Skeletal muscle satellite cell (primary cell): ENCODE measurements around the gene OSER1.
A peak's percentile ranks its signal among the peaks of the same experiment; 100 is the strongest.

ENCODE experiments used
- H3K27me3 ChIP-seq: 2 replicates; pipeline ENCODE4 v1.7.0; 2013; ENCODE audit warnings: low read length; ENCODE audit not compliant: control insufficient read depth, insufficient read depth
- H3K36me3 ChIP-seq: 2 replicates; pipeline ENCODE4 v1.7.0; 2013; ENCODE audit warnings: mild to moderate bottlenecking, control low read depth, low read length; ENCODE audit not compliant: insufficient read depth
- H3K4me1 ChIP-seq: 2 replicates; pipeline ENCODE4 v1.7.0; 2013; ENCODE audit warnings: low read length; ENCODE audit not compliant: control insufficient read depth, insufficient read depth
- H3K4me2 ChIP-seq: 2 replicates; pipeline ENCODE4 v1.7.0; 2013; ENCODE audit warnings: mild to moderate bottlenecking, low read length
- H3K4me3 ChIP-seq: 2 replicates; pipeline ENCODE4 v1.7.0; 2013; ENCODE audit warnings: low read length
- H3K9ac ChIP-seq: 2 replicates; pipeline ENCODE4 v1.7.0; 2013; ENCODE audit warnings: mild to moderate bottlenecking, low read depth, low read length, moderate library complexity
- H3K9me3 ChIP-seq: replicated peaks from 2 replicates; pipeline ENCODE4 v1.7.0; 2013; ENCODE audit warnings: mild to moderate bottlenecking, control low read depth, low read length

Gene OSER1

DNA sequence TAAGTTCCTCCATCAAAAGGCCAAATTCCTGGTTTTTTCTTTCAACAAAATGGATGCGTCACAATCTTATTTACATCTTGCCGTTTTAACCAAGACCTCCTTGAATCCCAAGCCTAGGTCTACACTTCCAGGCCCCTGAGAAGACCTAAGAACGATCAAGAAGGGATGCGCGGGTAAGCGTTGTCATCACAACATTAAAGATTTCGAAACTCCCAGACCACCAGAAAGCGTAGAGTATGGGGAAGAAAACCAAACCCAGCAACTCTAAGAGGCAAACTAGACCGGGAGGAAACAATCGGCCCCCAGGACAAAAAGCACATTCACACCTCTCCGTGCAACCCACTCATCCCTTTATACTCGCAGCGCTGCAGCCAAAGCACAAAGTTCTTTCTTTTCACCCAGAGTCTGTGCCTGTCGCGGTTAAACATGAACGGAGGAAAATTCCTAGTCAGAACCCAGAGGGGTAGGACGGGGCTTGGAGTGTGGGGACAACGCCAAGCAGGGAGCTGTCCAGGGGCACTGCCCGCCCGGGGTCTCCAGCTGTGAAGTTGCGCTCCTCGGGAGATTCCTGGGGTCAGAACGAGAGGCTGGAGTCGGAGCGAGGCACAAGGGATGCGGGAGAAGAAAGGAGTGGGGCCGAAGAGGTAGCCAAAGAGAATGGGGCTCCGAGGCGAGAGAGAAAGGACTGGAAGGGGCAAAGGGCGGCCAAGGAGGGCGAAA, 725 bp downstream of the OSER1 start:
- Histone ChIP-seq H3K9ac (peak overlapping the region; percentile 95), H3K4me3 (peak overlapping the region; percentile 88), H3K4me1 (peaks cover 34% of the 10 kb centered on the region), H3K4me2 (peak overlapping the region; percentile 90), H3K27me3 (no peaks in the 10 kb centered on the region), H3K36me3 (peaks cover 13% of the 10 kb centered on the region), H3K9me3 (no peaks in the 10 kb centered on the region)

DNA sequence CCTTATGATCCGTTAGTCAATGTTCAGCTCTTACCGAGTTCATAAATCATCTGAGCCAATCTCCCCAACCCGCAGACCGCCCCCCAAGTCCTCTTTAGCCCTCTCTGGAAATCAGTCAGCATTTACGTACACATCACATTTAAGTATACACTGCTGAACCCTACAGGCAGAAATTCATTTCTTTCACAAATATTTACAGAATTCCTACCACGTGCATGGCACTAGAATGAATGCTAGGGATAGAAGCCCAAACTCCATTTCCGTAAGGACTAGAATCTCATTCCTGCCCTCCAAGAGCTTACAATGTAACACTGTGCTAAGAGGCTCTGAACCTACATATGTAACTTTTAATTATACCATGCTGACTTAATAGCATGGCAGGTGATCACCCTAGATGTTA, 1.8 kb downstream of the OSER1 start:
- H3K27me3 ChIP-seq: no peaks in the 10 kb centered on the region
- H3K9ac ChIP-seq: peak overlapping the region; percentile 95
- H3K4me2 ChIP-seq: peak overlapping the region; percentile 90
- H3K4me1 ChIP-seq: peaks cover 42% of the 10 kb centered on the region
- peak overlapping the region; percentile 88 for H3K4me3 ChIP-seq
- no peaks in the 10 kb centered on the region for H3K9me3 ChIP-seq
- peaks cover 15% of the 10 kb centered on the region for H3K36me3 ChIP-seq

DNA sequence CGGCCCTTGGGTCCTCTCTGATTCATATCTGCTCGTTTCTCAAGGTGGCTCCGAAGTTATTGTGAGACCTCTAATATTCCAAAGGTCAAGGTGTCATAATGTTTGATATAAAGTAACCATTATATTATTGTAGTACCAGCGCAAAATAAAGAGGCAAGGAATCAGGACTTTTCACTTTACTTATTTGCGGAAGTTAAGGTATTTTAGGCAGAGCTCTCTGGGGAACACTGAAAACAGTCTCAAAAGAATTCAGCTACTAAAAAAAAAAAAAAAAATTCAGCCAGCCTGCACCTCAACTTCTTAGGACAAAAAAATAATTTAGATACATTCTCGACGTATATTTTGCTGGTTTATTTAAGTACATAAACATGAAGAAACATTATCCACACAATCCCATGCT, 2.4 kb downstream of the OSER1 start:
- Histone ChIP-seq H3K36me3 (peaks cover 15% of the 10 kb centered on the region), H3K4me1 (peaks cover 48% of the 10 kb centered on the region), H3K9me3 (no peaks in the 10 kb centered on the region), H3K4me2 (peak overlapping the region; percentile 90), H3K9ac (peak overlapping the region; percentile 95), H3K27me3 (no peaks in the 10 kb centered on the region), H3K4me3 (peak overlapping the region; percentile 88)

DNA sequence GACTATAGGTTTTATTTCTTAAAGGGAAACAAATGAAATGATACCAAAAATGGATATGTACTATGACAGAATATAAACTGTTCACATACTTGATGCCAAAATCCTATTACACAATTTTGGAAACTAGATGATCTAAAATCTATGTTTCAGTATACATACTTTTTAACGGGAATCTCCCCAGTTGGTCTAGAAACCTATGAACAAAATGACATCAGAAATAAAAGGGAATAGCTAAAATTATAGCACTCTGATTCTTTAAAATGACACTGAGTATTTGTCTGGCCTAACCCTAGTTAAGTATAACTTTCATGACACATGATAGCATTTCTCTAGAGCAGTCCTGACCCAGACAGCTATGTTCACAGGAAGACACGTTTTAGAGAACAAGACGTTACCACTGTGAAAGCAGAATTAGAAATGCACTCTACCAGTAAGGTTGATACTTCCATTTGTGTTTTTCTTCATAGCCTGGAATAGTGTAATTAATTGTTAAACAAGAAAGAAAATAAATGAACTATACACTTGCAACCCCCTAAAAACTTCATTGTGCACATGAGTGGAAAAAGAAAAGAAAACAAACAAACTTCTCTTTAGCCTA, 3.3 kb downstream of the OSER1 start:
- Histone ChIP-seq H3K27me3 (no peaks in the 10 kb centered on the region), H3K4me1 (peaks cover 53% of the 10 kb centered on the region), H3K36me3 (peaks cover 22% of the 10 kb centered on the region), H3K4me2 (peak overlapping the region; percentile 43), H3K4me3 (no peak overlapping the region), H3K9ac (peak overlapping the region; percentile 5), H3K9me3 (no peaks in the 10 kb centered on the region)

DNA sequence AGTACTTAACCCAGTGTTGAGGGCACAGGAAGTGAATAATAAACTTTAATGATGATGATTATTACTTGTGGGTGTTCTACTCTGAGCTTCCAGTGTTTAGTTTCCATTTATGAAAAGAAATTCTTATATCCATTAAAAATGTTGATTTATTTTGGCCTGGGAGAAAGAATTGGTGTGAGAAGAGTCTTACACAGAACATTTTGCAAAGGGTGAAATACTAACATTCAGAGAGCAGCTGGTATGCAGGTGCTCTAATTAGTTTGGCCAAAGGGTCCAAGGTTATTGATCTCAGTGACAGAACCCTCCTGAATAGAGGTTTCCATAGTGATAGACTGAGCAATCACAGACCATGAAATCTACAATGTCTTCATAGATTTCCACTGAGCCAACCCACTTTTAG, 4.4 kb downstream of the OSER1 start:
- Histone ChIP-seq H3K27me3 (no peaks in the 10 kb centered on the region), H3K4me2 (no peak overlapping the region), H3K36me3 (peaks cover 33% of the 10 kb centered on the region), H3K4me3 (no peak overlapping the region), H3K4me1 (peaks cover 45% of the 10 kb centered on the region), H3K9ac (no peak overlapping the region), H3K9me3 (no peaks in the 10 kb centered on the region)

DNA sequence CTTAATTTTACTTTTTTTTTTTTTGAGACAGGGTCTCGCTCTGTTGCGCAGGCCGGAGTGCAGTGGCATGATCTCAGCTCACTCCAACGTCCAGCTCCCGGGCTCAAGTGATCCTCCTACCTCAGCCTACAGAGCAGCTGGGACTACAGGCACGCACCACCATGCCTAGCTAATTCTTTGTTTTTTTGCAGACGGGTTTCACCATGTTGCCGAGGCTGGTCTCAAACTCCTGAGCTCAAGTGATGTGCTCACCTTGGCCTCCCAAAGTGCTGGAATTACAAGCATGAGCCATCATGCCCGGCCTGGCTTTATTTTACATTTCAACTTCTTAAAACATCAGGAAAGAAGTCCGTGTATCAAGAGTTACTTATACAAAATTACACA, 5.7 kb downstream of the OSER1 start:
- Histone ChIP-seq H3K4me3 (no peak overlapping the region), H3K9me3 (no peaks in the 10 kb centered on the region), H3K27me3 (no peaks in the 10 kb centered on the region), H3K9ac (peak overlapping the region; percentile 44), H3K4me1 (peaks cover 53% of the 10 kb centered on the region), H3K36me3 (peaks cover 45% of the 10 kb centered on the region), H3K4me2 (peak overlapping the region; percentile 71)

DNA sequence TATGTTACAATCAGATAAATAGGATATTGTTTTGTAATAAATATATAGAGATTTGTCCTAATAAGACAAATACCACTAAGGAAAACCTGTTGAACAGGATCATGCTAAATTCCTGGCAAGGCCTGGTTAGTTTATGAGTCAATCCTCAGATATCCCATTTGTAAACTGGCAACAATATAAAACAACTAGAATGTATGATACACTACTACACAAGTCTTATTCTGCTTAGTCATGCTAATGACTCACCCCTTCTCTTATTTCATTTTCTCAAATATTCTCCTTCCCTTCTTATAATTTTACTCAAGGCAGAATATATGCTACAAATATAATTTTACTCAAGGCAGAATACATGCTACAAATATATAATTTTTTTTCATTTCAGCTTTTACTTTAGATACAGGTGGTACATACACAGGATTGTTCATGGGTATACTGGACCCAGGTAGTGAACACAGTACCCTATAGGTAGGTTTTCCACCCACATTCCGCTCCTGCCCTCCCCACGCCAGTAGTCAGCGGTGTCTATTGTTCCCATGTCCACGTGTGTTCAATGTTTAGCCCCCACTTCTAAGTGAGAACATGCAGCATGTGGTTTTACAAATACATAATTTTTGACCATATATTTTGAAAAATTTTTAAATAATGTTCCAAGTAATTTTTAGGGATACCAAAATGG, 6.3 kb downstream of the OSER1 start:
- Histone ChIP-seq H3K4me3 (peak overlapping the region; percentile 42), H3K4me2 (peak overlapping the region; percentile 71), H3K4me1 (peaks cover 53% of the 10 kb centered on the region), H3K9ac (peak overlapping the region; percentile 44), H3K27me3 (no peaks in the 10 kb centered on the region), H3K36me3 (peaks cover 50% of the 10 kb centered on the region), H3K9me3 (no peaks in the 10 kb centered on the region)

DNA sequence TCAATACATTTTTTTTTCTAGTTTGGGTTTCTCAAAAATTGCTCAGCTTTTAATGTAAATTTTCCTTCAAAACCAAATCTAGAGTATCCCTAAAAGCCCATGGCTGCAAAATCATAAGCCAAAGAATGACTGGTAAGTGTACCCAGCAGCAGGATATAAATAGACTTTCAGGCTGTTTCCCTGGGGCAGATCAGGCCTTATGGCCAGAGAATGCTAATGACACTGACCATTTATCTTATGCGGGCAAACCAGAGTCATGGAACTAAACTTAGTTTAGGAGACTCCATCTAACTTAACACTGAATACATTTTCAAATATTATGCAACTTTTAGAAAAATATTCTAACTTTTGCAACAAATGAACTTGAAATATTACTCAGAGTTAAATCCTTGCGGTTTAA, 7.4 kb downstream of the OSER1 start:
- Histone ChIP-seq H3K36me3 (peaks cover 57% of the 10 kb centered on the region), H3K4me2 (no peak overlapping the region), H3K9me3 (no peaks in the 10 kb centered on the region), H3K4me3 (no peak overlapping the region), H3K4me1 (peaks cover 45% of the 10 kb centered on the region), H3K9ac (no peak overlapping the region), H3K27me3 (no peaks in the 10 kb centered on the region)

DNA sequence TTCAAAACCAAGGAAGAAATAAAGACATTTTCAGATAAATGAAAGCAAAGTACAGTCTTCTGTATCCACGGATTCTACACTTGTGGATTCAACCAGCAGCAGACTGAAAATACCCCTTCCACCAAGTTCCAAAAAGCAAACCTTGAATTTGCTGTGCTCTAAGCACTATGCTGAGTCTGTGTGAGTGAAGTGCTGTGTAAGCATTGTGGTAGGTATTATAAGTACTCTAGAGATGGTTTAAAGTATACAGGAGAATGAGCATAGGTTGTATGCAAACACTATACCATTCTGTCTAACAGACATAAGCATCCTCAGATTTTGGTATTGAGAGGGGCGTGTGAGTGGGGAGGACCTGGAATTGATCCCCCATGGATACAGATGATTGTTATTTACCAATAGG, 9.6 kb downstream of the OSER1 start:
- no peaks in the 10 kb centered on the region for H3K9me3 ChIP-seq
- H3K36me3 ChIP-seq: peaks cover 73% of the 10 kb centered on the region

DNA sequence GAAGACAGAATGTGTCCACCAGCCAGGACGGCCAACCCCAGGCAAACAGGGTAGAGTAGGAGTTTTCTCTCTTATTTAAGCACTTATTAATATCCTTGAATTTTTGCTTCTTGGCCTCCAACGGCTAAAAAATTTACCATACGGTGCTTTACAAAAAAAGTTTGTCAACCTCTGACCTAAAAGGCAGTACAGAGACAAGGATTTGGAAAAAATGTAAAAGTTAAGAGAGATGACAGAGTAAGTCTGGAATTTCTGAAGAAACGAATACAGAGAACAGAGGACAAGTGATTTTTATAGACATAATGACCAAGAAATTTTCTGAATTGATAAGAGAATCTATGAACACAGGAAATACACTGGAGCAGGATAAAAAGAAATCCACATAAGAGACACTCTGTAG, 10.2 kb downstream of the OSER1 start:
- H3K27me3 ChIP-seq: no peaks in the 10 kb centered on the region
- H3K4me1 ChIP-seq: peaks cover 30% of the 10 kb centered on the region
- H3K9ac ChIP-seq: no peak overlapping the region
- H3K4me3 ChIP-seq: no peak overlapping the region
- H3K36me3 ChIP-seq: peaks cover 70% of the 10 kb centered on the region
- no peaks in the 10 kb centered on the region for H3K9me3 ChIP-seq
- H3K4me2 ChIP-seq: no peak overlapping the region

More for the DNA sequence above, 9.6 kb downstream of the OSER1 start:
- H3K4me3 ChIP-seq: no peak overlapping the region
- H3K27me3 ChIP-seq: no peaks in the 10 kb centered on the region
- no peak overlapping the region for H3K4me2 ChIP-seq
- H3K4me1 ChIP-seq: peaks cover 30% of the 10 kb centered on the region
- no peak overlapping the region for H3K9ac ChIP-seq

DNA sequence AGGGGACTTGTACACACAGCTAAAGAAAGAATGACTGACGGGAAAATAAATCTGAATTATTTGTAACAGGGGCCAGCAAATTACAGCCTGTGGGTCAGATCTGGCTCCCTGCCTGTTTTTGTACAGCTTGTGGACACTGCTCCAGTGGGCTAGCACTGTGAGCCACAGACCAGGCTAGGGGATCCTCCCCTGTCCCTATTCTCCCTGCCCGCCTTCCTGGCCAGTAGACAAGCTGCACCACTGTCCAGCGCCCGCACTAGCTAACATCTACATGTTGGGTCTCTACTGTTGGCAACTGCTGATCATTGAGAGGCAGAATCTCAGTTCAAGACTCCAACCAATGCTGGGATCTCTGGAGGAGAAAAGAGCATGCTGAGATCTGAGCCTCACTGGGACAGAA, 10.7 kb downstream of the OSER1 start:
- Histone ChIP-seq H3K4me3 (no peak overlapping the region), H3K9me3 (no peaks in the 10 kb centered on the region), H3K4me2 (no peak overlapping the region), H3K4me1 (peaks cover 29% of the 10 kb centered on the region), H3K36me3 (peaks cover 67% of the 10 kb centered on the region), H3K27me3 (no peaks in the 10 kb centered on the region), H3K9ac (no peak overlapping the region)
